ENCODE data around the gene ENPEP.
"Not testable (repeated sequence)": the region's sequence is repeated elsewhere in the genome, so short reads cannot be mapped to it uniquely, and the experiment has no call there.

ENPEP gene

DNA sequence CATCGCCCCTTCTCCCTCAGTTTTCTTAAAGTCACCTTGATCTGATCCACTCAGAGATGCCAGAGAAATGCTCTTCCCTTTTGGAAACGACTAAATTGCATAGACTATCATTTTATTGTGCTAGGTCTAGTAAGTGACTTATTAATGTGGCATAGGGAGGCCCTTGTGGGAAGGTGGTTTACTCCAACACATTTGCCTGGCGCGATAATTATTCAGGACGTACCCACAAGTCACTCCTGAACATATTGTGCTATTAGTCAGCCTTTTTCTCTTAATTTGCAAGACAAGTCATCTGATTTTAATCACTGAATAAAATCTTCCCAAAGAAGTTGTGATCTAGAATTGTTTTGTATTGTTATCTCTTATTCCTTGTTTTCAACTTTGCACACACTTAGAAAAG is 7.6 kb downstream of the ENPEP start:
- H3K27ac ChIP-seq, result no peak overlapping the region
- peaks cover 3% of the 10 kb centered on the region for H3K27me3 ChIP-seq
- H3K4me3 ChIP-seq (ENCODE audit: low read depth in 1 of 2, low read length in 1 of 2), result no peak overlapping the region
- H3K9me3 ChIP-seq, result no peaks in the 10 kb centered on the region
- no peaks in the 10 kb centered on the region for H3K36me3 ChIP-seq
- TF ChIP-seq, protein P1, sequence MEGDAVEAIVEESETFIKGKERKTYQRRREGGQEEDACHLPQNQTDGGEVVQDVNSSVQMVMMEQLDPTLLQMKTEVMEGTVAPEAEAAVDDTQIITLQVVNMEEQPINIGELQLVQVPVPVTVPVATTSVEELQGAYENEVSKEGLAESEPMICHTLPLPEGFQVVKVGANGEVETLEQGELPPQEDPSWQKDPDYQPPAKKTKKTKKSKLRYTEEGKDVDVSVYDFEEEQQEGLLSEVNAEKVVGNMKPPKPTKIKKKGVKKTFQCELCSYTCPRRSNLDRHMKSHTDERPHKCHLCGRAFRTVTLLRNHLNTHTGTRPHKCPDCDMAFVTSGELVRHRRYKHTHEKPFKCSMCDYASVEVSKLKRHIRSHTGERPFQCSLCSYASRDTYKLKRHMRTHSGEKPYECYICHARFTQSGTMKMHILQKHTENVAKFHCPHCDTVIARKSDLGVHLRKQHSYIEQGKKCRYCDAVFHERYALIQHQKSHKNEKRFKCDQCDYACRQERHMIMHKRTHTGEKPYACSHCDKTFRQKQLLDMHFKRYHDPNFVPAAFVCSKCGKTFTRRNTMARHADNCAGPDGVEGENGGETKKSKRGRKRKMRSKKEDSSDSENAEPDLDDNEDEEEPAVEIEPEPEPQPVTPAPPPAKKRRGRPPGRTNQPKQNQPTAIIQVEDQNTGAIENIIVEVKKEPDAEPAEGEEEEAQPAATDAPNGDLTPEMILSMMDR (IDR thresholded peaks at IDR 0.05), result no peak
- H3K4me1 ChIP-seq (ENCODE audit: control insufficient read depth in 1 of 2, insufficient read depth in 1 of 2, low read depth in 1 of 2, low read length in 1 of 2), result no peaks in the 10 kb centered on the region

DNA sequence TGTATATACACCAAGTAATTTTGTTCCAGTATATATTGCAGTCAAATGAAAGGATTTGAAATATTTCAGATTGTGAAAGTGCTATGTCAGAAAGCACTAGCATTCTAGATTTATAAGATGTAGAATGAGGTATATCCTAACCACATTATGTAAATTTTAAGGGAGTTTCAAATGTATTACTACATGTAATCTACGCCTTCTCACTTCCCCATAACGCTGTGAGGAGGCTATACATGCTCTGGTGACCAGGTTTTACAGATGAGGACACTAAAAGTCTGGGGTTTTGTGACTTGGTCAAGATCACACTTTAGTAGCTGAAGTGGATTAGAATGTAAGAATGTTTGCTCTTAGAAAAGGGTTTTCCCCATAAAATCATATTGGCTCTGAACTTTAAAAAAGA is 8.1 kb downstream of the ENPEP start:
- no peaks in the 10 kb centered on the region for H3K9me3 ChIP-seq
- no peaks in the 10 kb centered on the region for H3K36me3 ChIP-seq
- H3K4me3 ChIP-seq (ENCODE audit: low read depth in 1 of 2, low read length in 1 of 2), result no peak overlapping the region
- no peak overlapping the region for H3K27ac ChIP-seq
- peaks cover 3% of the 10 kb centered on the region for H3K27me3 ChIP-seq
- H3K4me1 ChIP-seq (ENCODE audit: control insufficient read depth in 1 of 2, insufficient read depth in 1 of 2, low read depth in 1 of 2, low read length in 1 of 2), result no peaks in the 10 kb centered on the region
- TF ChIP-seq, protein P1 (IDR thresholded peaks at IDR 0.05), result no peak

DNA sequence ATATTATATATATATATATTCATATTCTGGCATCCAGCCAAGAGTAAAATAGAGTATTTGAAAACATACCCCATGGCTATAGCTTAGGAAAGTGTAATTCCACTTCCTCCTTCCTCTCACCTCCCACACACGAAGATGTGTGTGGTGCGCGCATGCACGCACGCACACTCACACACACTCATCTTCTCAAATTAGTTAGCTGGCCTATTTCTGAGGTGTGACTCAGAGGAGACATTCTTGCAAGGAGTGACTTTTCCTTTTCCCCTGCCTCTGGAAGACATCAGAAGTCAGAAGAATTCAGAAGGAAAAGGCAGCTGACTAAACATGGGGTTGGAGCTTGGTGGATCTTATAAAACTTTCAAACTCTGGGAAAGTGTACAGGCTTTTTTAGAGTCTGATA is 8.8 kb downstream of the ENPEP start:
- TF ChIP-seq, protein P1 (IDR thresholded peaks at IDR 0.05), result no peak
- H3K4me3 ChIP-seq (ENCODE audit: low read depth in 1 of 2, low read length in 1 of 2), result no peak overlapping the region
- peaks cover 0 to 3% of the 10 kb centered on the region in 2 experiments for H3K4me1 ChIP-seq (ENCODE audit: control insufficient read depth in 1 of 2, insufficient read depth in 1 of 2, low read depth in 1 of 2, low read length in 1 of 2)
- H3K27ac ChIP-seq, result no peak overlapping the region
- H3K27me3 ChIP-seq, result peaks cover 3% of the 10 kb centered on the region
- no peaks in the 10 kb centered on the region for H3K9me3 ChIP-seq
- no peaks in the 10 kb centered on the region for H3K36me3 ChIP-seq

DNA sequence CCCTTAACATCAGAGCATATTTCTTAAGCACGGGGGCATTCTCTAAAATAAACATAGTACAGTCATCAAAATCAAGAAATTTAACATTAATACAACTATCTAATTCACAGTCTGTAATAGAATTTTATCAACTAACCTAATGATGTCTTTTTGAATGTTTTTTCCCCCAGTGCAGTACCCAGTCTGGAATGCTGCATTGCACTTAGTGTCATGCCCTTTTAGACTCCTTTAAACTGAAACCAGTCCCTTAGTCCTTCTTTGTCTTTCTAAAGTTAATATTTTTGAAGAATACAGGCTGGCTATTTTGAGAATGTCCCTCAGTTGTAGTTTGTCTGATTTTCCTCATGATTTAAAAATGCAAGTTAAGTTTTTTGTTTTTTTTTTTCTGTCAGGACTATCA is 9.5 kb downstream of the ENPEP start:
- Histone ChIP-seq H3K4me3 (ENCODE audit: low read depth in 1 of 2, low read length in 1 of 2) (no peak overlapping the region), H3K9me3 (no peaks in the 10 kb centered on the region), H3K27me3 (peaks cover 2% of the 10 kb centered on the region), H3K4me1 (ENCODE audit: control insufficient read depth in 1 of 2, insufficient read depth in 1 of 2, low read depth in 1 of 2, low read length in 1 of 2) (peaks cover 4 to 10% of the 10 kb centered on the region in 2 experiments), H3K27ac (no peak overlapping the region), H3K36me3 (no peaks in the 10 kb centered on the region)
- TF ChIP-seq, protein P1 (IDR thresholded peaks at IDR 0.05), result no peak

DNA sequence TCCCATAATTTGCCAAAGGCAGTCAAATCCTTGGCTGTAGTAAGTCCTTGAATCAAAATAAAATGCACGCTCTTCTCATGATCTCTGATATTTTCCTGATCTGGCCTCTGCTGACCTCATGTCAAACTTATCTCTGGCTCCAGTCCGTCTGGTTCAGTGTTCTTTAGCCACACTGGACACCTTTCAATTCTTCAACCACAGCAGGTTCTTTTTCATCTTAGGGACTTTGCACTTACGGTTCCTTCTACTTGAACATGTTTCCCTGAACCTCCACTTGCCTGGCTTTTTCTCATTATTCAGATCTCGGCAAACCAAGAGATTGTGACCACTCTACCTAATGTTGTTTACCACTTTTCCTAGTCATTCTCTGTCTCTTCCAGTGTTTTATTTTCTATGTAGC is 10.3 kb downstream of the ENPEP start:
- peaks cover 4 to 14% of the 10 kb centered on the region in 2 experiments for H3K4me1 ChIP-seq (ENCODE audit: control insufficient read depth in 1 of 2, insufficient read depth in 1 of 2, low read depth in 1 of 2, low read length in 1 of 2)
- no peaks in the 10 kb centered on the region for H3K27me3 ChIP-seq
- no peaks in the 10 kb centered on the region for H3K36me3 ChIP-seq
- TF ChIP-seq, protein P1 (IDR thresholded peaks at IDR 0.05), result no peak
- H3K27ac ChIP-seq, result no peak overlapping the region
- no peak overlapping the region for H3K4me3 ChIP-seq (ENCODE audit: low read depth in 1 of 2, low read length in 1 of 2)
- no peaks in the 10 kb centered on the region for H3K9me3 ChIP-seq

DNA sequence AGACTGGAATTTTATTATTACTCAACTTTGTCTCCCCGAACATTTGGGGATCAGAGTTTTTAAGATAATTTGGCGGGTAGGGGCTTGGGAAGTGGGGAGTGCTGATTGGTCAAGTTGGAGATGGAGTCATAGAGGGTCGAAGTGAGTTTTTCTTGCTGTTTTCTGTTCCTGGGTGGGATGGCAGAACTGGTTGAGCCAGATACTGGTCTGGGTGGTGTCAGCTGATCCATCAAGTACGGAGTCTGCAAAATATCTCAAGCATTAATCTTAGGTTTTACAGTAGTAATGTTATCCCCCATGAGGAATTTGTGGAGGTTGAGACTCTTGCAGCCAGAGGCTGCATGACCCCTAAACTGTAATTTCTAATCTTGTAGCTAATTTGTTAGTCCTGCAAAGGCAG is 10.9 kb downstream of the ENPEP start:
- peaks cover 4 to 15% of the 10 kb centered on the region in 2 experiments for H3K4me1 ChIP-seq (ENCODE audit: control insufficient read depth in 1 of 2, insufficient read depth in 1 of 2, low read depth in 1 of 2, low read length in 1 of 2)

More for the DNA sequence above, 10.9 kb downstream of the ENPEP start:
- not testable (repeated sequence) for H3K4me3 ChIP-seq (ENCODE audit: low read depth in 1 of 2, low read length in 1 of 2); H3K9me3 ChIP-seq; H3K27ac ChIP-seq; H3K27me3 ChIP-seq; H3K36me3 ChIP-seq
